ENCODE results near the gene BID. TPM values are rescaled to one million over a fixed set of nuclear protein-coding genes. Genes with fewer than 3 reads are reported as not detected.

Gene BID
- total RNA-seq, 4 donors from 2014 or later, result 16.5 to 35.1 (median 27.5) TPM

DNA sequence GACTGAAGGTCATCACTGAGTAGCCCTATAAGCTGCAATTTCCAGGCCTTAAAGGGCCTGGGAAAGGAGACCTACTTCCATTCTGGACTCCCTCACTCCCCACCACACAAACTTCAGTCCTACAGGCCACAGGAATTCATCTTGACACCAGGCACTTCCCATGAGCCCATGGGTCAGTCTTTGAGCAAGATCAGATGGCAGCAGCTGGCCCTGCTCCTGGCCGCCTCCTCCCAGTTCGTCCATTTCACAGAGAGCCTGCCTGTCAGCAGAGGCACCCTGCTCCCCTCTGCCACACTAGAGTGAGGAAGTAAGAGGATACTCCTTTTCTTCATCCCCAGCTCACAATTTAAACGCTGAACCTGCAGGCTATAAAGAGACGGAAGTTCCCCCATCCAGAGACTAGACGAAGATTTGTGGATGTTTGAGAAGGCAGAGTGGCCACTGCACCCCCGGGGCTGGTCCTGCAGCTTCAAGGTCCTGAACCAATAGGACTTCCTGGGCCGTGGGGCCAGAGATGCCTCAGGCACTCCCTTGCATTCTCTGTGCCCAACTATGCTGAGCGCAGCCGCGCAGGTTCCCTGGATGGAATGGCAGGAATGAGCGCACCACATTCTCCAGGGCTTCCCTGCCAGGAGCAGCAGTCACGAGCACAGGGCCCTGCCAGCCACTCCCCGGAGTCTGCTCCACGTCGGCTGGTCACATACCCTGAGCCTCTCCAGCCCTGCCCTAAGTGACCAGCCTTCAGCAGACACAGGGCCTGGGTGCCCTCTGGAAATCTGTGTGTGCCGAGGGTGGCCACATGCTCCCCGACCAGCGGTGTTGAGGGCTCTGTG lies 33.5 kb upstream of the BID start:
- peaks cover 0 to 4% (median 0%) of the 10 kb centered on the region in 4 donors for H3K4me1 ChIP-seq
- H3K36me3 ChIP-seq, result peaks cover 0 to 76% (median 0%) of the 10 kb centered on the region in 3 donors
- no peaks in the 10 kb centered on the region for H3K9me3 ChIP-seq
- no peak overlapping the region for H3K27ac ChIP-seq
- DNase-seq, result no peak
- no peaks in the 10 kb centered on the region for H3K27me3 ChIP-seq
- TF ChIP-seq POLR2A (IDR thresholded peaks at IDR 0.05), result no peak
- TF ChIP-seq, protein P1, sequence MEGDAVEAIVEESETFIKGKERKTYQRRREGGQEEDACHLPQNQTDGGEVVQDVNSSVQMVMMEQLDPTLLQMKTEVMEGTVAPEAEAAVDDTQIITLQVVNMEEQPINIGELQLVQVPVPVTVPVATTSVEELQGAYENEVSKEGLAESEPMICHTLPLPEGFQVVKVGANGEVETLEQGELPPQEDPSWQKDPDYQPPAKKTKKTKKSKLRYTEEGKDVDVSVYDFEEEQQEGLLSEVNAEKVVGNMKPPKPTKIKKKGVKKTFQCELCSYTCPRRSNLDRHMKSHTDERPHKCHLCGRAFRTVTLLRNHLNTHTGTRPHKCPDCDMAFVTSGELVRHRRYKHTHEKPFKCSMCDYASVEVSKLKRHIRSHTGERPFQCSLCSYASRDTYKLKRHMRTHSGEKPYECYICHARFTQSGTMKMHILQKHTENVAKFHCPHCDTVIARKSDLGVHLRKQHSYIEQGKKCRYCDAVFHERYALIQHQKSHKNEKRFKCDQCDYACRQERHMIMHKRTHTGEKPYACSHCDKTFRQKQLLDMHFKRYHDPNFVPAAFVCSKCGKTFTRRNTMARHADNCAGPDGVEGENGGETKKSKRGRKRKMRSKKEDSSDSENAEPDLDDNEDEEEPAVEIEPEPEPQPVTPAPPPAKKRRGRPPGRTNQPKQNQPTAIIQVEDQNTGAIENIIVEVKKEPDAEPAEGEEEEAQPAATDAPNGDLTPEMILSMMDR (IDR thresholded peaks at IDR 0.05), result no peak
- no peak overlapping the region for H3K4me3 ChIP-seq

DNA sequence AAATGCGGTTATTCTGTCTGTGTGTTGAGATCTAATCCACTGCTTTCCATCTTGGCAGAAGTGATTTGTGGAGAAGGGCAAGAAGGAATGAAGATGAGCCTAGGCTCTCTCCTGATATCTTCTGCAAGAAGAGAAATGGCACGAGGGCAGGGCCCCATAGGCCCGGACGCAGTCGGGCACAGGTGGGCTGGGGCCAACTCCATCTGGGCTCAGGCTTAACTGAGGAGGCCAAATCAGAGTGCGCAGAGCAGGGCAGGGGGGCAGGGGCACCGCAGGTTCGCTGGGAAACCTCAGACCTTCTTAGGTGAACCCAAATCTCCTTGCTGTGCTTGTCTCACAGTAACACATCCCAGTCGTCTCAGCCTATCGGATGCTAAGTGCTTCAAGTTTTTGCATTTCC lies 32.8 kb upstream of the BID start:
- Histone ChIP-seq H3K27me3 (no peaks in the 10 kb centered on the region), H3K27ac (no peak overlapping the region), H3K9me3 (no peaks in the 10 kb centered on the region), H3K4me1 (peaks cover 0 to 4% (median 0%) of the 10 kb centered on the region in 4 donors), H3K36me3 (peaks cover 0 to 69% (median 0%) of the 10 kb centered on the region in 3 donors), H3K4me3 (no peak overlapping the region)
- TF ChIP-seq POLR2A (IDR thresholded peaks at IDR 0.05), result no peak
- TF ChIP-seq, protein P1 (IDR thresholded peaks at IDR 0.05), result no peak
- DNase-seq, result no peak

DNA sequence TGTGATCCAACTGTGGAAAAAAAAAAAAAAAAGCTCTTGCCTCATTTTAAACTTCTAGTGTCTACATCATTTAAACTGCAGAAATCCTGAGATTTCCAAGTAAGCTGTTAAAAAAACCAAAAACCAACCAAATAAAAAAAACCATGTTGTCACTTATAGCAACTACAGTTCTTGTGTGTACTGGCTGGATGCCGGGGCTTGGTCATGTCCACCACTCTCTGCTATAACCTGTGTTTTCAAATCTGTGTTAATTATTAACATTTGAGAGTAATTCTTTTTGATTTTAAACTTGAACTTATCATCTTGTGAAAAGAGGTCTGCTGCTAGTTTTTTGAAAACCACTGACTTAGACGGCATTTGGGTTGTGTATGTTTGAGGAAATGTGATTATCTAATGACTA lies 32.2 kb upstream of the BID start:
- H3K4me1 ChIP-seq, result peaks cover 0 to 4% (median 0%) of the 10 kb centered on the region in 4 donors
- no peaks in the 10 kb centered on the region for H3K9me3 ChIP-seq
- peaks cover 0 to 66% (median 0%) of the 10 kb centered on the region in 3 donors for H3K36me3 ChIP-seq
- no peaks in the 10 kb centered on the region for H3K27me3 ChIP-seq
- no peak for TF ChIP-seq POLR2A (IDR thresholded peaks at IDR 0.05)
- TF ChIP-seq, protein P1 (IDR thresholded peaks at IDR 0.05), result no peak
- no peak for DNase-seq
- no peak overlapping the region for H3K4me3 ChIP-seq
- H3K27ac ChIP-seq, result no peak overlapping the region

DNA sequence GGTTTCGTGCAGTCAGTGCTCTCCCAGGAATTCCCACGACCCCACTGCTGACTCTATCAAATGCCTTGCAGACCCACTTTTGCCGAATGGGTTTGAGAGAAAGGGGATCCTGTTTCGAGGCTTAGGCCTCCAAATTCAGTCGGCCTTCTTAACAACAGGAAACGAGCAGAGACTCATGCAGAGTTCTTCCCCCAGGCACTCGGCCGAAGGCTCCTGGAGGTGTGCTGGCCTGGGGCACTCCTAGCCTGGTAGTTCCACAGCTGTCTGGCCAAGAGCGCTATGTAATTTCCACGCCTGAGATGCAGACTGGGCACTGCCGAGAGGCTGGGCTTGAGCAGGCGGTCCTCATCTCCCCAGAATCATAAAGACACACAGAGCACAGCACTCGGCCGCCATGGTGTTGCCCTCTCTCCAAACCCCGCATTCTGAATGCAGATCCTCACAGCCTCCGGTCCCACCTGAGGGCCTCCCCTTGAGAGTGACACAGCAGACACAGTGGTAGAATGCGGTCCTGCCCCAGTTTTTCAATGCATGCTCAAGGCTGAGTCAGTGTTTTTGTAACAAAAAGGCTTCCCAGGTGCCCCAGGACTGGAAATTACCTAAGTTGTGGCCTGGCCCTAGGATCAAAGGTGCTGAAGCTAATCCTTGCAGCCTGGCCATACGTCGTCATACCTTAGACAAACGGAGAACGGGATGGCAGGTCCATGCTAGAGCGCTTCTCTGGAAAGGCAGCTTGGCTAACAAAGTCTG lies 30.2 kb upstream of the BID start:
- TF ChIP-seq, protein P1 (IDR thresholded peaks at IDR 0.05), result no peak
- no peak for TF ChIP-seq POLR2A (IDR thresholded peaks at IDR 0.05)
- Histone ChIP-seq H3K36me3 (peaks cover 0 to 50% (median 0%) of the 10 kb centered on the region in 3 donors), H3K4me1 (peaks cover 0 to 7% (median 0%) of the 10 kb centered on the region in 4 donors), H3K27me3 (no peaks in the 10 kb centered on the region), H3K4me3 (no peak overlapping the region), H3K27ac (no peak overlapping the region), H3K9me3 (no peaks in the 10 kb centered on the region)
- no peak for DNase-seq

DNA sequence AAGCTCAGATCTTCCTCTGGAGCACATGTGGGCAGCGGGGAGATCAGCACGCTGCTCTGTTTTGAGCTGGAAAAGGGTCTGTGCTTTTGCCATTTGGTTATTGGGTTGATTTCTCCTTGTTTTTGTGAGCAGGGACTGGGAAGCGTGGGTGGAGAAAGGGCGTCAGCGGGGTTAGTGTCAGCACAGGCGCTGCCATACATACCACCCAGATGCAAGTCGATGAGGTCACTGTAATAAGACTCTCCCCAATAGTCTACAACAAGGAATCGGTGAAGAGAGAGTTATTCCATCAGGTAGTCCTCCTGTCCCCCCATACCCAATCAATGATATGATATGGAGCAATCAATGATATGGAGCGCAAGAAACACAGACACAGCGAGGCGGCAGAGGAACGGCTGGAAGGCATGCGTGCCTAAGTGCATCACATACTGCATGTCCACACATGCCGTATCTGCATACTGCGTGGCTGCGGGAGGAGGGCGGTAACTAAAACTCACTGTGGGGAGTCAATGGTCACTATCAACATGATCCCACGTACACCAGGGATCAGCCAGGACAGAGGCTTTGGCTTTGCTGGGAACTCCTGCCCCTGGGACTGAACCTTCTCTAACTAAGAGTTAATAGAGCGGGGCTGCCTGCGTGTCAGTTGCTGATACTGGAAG lies 29.5 kb upstream of the BID start:
- TF ChIP-seq POLR2A (IDR thresholded peaks at IDR 0.05), result no peak
- TF ChIP-seq, protein P1 (IDR thresholded peaks at IDR 0.05), result no peak
- peaks cover 0 to 44% (median 0%) of the 10 kb centered on the region in 3 donors for H3K36me3 ChIP-seq
- no peaks in the 10 kb centered on the region for H3K9me3 ChIP-seq
- no peak for DNase-seq
- peaks cover 0 to 7% (median 0%) of the 10 kb centered on the region in 4 donors for H3K4me1 ChIP-seq
- no peak overlapping the region for H3K27ac ChIP-seq
- no peak overlapping the region for H3K4me3 ChIP-seq
- no peaks in the 10 kb centered on the region for H3K27me3 ChIP-seq

Measured in Peyer's patch (tissue), 4 donors.